Activated T-cell treated with anti-CD3 and anti-CD28 coated beads, Interleukin-2, amount 50 U/mL, for 4 hours (primary cell): ENCODE results near the gene CEACAM8. TPM values are rescaled to one million over a fixed set of nuclear protein-coding genes. Genes with fewer than 3 reads are reported as not detected.
"Not testable (repeated sequence)": the region's sequence is repeated elsewhere in the genome, so short reads cannot be mapped to it uniquely, and the experiment has no call there.

Experiments
- ATAC-seq, 2 donors: fragments of 200-7000 bp; cut with Tn5 transposase; one replicate each; pipeline ENCODE4 v1.10.0; 2021
- DNase-seq: peaks from one replicate; pipeline ENCODE4 v3.0.0-alpha.2; 2020
- H3K27me3 Mint-ChIP-seq: one replicate; pipeline ENCODE4 v1.8.0; 2021; ENCODE audit warnings: low read depth, mixed read lengths
- H3K36me3 Mint-ChIP-seq: one replicate; pipeline ENCODE4 v1.8.0; 2022; ENCODE audit warnings: mixed read lengths; ENCODE audit not compliant: insufficient read depth
- H3K4me1 Mint-ChIP-seq: one replicate; pipeline ENCODE4 v1.8.0; 2021; ENCODE audit warnings: low read depth, mixed read lengths
- H3K4me3 Mint-ChIP-seq: one replicate; pipeline ENCODE4 v1.8.0; 2021; ENCODE audit warnings: mild to moderate bottlenecking, moderate library complexity, mixed read lengths
- H3K9me3 Mint-ChIP-seq: one replicate; pipeline ENCODE4 v1.8.0; 2021; ENCODE audit warnings: mixed read lengths
- total RNA-seq, 3 donors: library from RNA; stranded (reverse); gene quantifications; one replicate each; pipeline ENCODE4 v1.2.1, GENCODE V29; 2021

Gene CEACAM8
- total RNA-seq, 3 donors from 2014 or later: not detected

DNA sequence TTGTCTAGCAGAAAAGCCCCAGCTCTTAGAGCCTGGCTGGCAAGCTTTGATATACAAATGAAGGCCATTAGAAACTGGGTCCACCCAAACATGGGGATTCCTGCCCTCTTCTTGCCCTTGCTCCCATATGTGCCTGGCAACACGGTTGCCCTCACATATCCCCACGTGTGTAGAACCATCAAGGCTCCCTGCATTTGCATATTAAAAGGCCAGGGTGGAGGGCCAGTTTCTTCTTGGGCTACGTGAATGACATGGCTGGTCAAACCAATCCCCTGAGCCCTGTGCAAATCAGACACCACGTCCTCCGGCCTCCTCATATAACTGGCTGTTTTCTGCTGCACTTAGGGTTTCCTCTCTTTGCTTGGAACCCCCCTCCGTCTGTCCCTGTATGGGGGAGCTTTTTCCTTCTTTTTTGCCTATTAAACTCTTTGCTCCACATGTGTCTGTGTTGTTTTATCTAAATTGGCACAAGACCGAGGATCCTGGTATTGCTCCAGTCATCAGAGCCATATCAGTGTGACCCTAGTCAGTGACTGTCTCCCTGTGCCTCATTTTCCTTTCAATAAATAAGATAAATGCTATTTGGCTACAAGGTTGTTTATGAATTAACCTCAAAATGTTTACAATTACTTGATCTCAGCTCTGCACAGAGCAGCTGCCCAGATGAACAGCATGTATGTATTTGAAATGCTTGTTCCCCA lies 36.1 kb downstream of the CEACAM8 start:
- H3K4me1 Mint-ChIP-seq: no peaks in the 10 kb centered on the region
- no peaks in the 10 kb centered on the region for H3K9me3 Mint-ChIP-seq
- no peak overlapping the region for H3K4me3 Mint-ChIP-seq
- DNase-seq: no peak
- ATAC-seq: no peak
- H3K36me3 Mint-ChIP-seq: no peaks in the 10 kb centered on the region
- peaks cover 43% of the 10 kb centered on the region for H3K27me3 Mint-ChIP-seq

DNA sequence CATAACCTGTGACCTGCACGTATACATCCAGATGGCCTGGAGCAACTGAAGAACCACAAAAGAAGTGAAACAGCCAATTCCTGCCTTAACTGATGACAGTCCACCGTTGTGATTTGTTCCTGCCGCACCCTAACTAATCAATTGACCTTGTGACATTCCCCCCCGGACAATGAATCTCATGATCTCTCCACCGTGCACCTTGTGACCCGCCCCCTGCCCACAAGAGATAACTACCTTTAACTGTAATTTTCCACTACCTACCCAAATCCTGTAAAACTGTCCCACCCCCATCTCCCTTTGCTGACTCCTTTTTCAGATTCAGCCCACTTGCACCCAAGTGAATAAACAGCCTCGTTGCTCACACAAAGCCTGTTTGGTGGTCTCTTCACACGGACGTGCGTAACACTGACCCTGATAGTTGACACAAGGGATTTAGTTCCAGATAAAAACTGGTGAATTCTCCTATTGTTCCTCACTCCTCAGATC lies 37.3 kb downstream of the CEACAM8 start:
- not testable (repeated sequence) for H3K4me1 Mint-ChIP-seq, H3K9me3 Mint-ChIP-seq, H3K4me3 Mint-ChIP-seq, ATAC-seq, H3K36me3 Mint-ChIP-seq, DNase-seq
- H3K27me3 Mint-ChIP-seq: peaks cover 41% of the 10 kb centered on the region

DNA sequence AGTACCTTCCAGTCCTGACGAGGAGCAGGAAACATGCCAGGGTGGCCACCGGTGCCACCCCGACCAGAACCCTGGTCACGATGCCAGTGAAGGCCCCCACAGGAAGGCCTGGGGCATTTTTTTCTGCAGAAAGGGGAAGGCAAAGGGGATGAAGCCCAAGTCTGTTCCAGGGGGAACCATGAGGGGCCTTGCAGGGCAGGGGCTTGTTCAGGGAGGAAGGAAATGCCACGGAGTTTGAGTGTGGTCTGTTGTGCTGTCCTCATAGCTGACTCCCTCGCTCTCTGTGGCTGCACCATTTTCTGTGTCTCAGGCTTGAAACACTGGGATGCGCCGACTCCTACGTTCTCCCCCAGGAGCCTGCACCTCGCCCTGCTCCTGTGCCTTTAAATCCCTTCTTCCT lies 38.9 kb downstream of the CEACAM8 start:
- ATAC-seq (no peak), DNase-seq (no peak)
- Mint-ChIP-seq H3K27me3 (peaks cover 37% of the 10 kb centered on the region), H3K9me3 (no peaks in the 10 kb centered on the region), H3K4me1 (no peaks in the 10 kb centered on the region), H3K4me3 (no peak overlapping the region), H3K36me3 (no peaks in the 10 kb centered on the region)

DNA sequence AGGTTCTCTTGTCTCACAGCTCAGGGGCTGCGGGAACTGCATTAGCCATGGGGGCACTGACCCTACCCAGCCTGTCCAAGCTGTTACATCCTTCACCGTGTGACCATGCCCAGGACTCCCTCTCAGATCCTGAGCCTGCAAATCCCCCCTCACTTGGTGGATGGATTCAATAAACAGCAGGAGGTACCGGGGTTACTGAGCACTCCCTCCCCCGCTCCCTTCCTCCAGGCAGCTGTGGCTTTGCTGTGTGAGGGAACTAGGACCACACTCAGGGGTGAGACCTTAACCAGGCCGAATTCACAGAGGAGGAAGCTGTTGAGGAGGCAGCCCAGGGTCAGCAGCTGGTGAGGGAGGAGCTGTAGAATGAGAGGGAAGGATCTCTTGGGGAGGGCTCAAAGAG lies 39.4 kb downstream of the CEACAM8 start:
- Mint-ChIP-seq H3K4me1 (no peaks in the 10 kb centered on the region), H3K4me3 (no peak overlapping the region), H3K9me3 (no peaks in the 10 kb centered on the region), H3K27me3 (peaks cover 33% of the 10 kb centered on the region), H3K36me3 (no peaks in the 10 kb centered on the region)
- DNase-seq (no peak), ATAC-seq (no peak)

- ATAC-seq: no peak
- no peak overlapping the region for H3K4me3 Mint-ChIP-seq
- peaks cover 35% of the 10 kb centered on the region for H3K27me3 Mint-ChIP-seq
- no peaks in the 10 kb centered on the region for H3K36me3 Mint-ChIP-seq
- H3K9me3 Mint-ChIP-seq: peaks cover 5% of the 10 kb centered on the region
- no peaks in the 10 kb centered on the region for H3K4me1 Mint-ChIP-seq
- DNase-seq: no peak
Observed at GRCh38 chr19:42554046-42554575, 40.6 kb downstream of the CEACAM8 start.

DNA sequence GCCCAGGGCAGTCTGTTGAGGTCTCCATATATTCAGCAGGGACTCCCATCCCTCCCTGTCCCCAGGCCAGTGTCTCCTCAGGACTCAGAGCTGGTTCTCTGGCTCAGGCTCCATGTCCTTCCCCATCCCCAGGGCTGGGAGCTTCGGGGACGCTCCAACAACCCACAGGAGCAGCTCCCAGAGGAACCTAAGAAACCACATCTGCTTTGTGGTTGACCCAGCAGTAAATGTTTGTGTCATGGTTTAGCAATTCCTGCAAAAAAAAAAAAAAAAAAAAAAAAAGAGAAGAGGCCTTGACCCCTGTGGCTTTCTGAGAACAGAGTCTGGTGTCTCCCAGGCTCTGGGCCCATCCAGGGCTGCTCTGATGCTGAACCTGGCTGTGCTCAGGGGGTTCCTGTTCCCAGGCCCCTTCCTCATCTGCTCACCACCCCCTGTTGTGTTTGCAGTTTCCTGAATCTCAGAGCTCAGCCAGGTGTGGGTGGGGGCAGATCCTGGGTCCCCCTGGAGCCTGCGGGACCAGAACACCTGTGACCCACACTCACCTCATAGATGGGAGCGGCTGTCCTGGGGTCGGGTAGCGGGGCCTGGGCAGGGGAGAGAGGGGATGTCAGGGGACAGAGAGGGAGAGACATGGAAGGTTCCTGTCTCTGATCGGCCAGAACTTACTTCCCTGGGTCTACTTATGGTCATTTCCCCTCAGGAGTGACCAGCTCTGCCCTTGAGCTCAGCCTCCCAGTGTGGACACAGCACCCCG lies 41.3 kb downstream of the CEACAM8 start:
- Mint-ChIP-seq H3K9me3 (peaks cover 6% of the 10 kb centered on the region), H3K4me1 (no peaks in the 10 kb centered on the region), H3K4me3 (no peak overlapping the region), H3K27me3 (peaks cover 35% of the 10 kb centered on the region), H3K36me3 (no peaks in the 10 kb centered on the region)
- DNase-seq: no peak
- no peak for ATAC-seq

GRCh38 chr19:42552086-42553065 lies 42.3 kb downstream of the CEACAM8 start:
- ATAC-seq: no peak
- no peaks in the 10 kb centered on the region for H3K36me3 Mint-ChIP-seq
- no peaks in the 10 kb centered on the region for H3K4me1 Mint-ChIP-seq
- H3K27me3 Mint-ChIP-seq: peaks cover 35% of the 10 kb centered on the region
- peaks cover 6% of the 10 kb centered on the region for H3K9me3 Mint-ChIP-seq
- DNase-seq: no peak
- no peak overlapping the region for H3K4me3 Mint-ChIP-seq

GRCh38 chr19:42550521-42550920 lies 44.2 kb downstream of the CEACAM8 start:
- H3K36me3 Mint-ChIP-seq, DNase-seq, H3K4me1 Mint-ChIP-seq, ATAC-seq, H3K9me3 Mint-ChIP-seq, H3K4me3 Mint-ChIP-seq: not testable (repeated sequence)
- peaks cover 38% of the 10 kb centered on the region for H3K27me3 Mint-ChIP-seq

DNA sequence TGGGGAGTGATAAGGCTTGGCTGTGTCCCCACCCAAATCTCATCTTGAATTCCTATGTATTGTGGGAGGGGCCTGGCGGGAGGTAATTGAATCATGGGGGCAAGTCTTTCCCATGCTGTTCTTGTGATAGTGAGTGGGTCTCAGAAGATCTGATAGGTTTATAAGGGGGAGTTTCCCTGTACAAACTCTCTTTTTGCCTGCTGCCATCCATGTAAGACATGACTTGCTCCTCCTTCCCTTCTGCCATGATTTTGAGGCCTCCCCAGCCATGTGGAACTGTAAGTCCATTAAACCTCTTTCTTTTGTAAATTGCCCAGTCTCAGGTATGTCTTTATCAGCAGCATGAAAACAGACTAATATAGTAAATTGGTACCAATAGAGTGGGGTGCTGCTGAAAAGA lies 45.7 kb downstream of the CEACAM8 start:
- H3K4me1 Mint-ChIP-seq, H3K36me3 Mint-ChIP-seq, H3K9me3 Mint-ChIP-seq, ATAC-seq, H3K4me3 Mint-ChIP-seq, DNase-seq: not testable (repeated sequence)
- peaks cover 28% of the 10 kb centered on the region for H3K27me3 Mint-ChIP-seq

DNA sequence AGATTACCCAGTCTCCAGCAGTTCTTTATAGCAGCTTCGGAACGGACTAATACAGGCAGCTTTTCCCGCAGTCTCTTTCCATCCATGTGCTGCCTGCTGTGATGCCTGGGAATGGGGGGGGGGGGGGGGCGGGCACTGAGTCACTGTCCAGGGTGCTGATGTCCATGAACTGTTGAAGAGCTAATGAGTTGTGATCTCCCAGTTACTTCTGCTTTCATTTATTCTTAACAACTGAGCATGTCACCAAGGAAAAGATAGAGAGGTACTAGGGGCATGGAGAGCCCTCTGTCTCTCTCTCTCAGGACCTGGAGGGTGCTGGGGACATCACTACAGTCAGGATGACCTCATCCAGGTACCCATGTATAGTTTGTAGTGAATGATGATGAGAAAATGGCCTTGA lies 46.2 kb downstream of the CEACAM8 start:
- peaks cover 27% of the 10 kb centered on the region for H3K27me3 Mint-ChIP-seq
- no peak overlapping the region for H3K4me3 Mint-ChIP-seq
- no peaks in the 10 kb centered on the region for H3K4me1 Mint-ChIP-seq
- H3K36me3 Mint-ChIP-seq: no peaks in the 10 kb centered on the region
- H3K9me3 Mint-ChIP-seq: peaks cover 6% of the 10 kb centered on the region
- ATAC-seq (no peak), DNase-seq (no peak)

DNA sequence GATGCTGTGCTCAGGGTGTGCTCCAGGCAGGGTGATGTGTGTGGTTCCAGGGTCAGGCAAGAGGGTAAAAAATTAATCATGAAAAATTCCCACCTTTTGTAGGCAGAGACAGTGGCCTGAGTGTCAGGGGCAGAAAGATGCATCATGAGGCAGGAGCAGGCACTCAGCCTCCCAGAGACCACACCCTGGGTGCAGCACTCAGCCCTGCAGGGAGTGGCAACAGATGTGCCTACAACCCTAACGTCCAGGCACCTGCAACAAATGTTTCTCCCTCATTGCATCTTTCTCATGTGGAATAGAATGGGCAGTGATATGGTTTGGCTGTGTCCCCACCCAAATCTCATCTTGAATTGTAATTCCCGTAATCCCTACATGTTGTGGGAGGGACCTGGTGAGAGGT lies 46.8 kb downstream of the CEACAM8 start:
- Mint-ChIP-seq H3K9me3 (peaks cover 6% of the 10 kb centered on the region), H3K4me3 (no peak overlapping the region), H3K36me3 (no peaks in the 10 kb centered on the region), H3K4me1 (no peaks in the 10 kb centered on the region), H3K27me3 (peaks cover 27% of the 10 kb centered on the region)
- DNase-seq: no peak
- ATAC-seq: no peak

GRCh38 chr19:42546831-42547500 lies 47.8 kb downstream of the CEACAM8 start:
- Mint-ChIP-seq H3K36me3 (no peaks in the 10 kb centered on the region), H3K4me1 (no peaks in the 10 kb centered on the region), H3K9me3 (peaks cover 6% of the 10 kb centered on the region), H3K27me3 (peaks cover 24% of the 10 kb centered on the region), H3K4me3 (no peak overlapping the region)
- ATAC-seq (no peak), DNase-seq (no peak)

GRCh38 chr19:42544146-42544545 lies 50.6 kb downstream of the CEACAM8 start:
- peaks cover 19% of the 10 kb centered on the region for H3K27me3 Mint-ChIP-seq
- H3K9me3 Mint-ChIP-seq: peaks cover 2% of the 10 kb centered on the region
- no peaks in the 10 kb centered on the region for H3K36me3 Mint-ChIP-seq
- no peak for ATAC-seq
- no peak for DNase-seq
- no peaks in the 10 kb centered on the region for H3K4me1 Mint-ChIP-seq
- H3K4me3 Mint-ChIP-seq: no peak overlapping the region
